Smooth muscle cell (in vitro differentiated cells): Measurements from ENCODE around the gene SYNRG. TPM values are rescaled to one million over a fixed set of nuclear protein-coding genes. Genes with fewer than 3 reads are reported as not detected.

Experiments used
- DNase-seq: peaks from one replicate; lab custom pipeline; 2025; ENCODE audit not compliant: unreplicated experiment; lab: John Stamatoyannopoulos, UW
- H2AFZ ChIP-seq: fragments of 200-600 bp; sonication (generic); 2 replicates; pipeline ENCODE4 v1.6.0; 2016; ENCODE audit warnings: antibody characterized with exemption, low read depth, mild to moderate bottlenecking
- H3F3A ChIP-seq: fragments of 200-600 bp; sonication (generic); 2 replicates; pipeline ENCODE4 v1.6.0; 2017; ENCODE audit warnings: antibody characterized with exemption, low read depth
- H3K27ac ChIP-seq: fragments of 200-600 bp; sonication (generic); 2 replicates; pipeline ENCODE4 v1.5.1; 2016; ENCODE audit warnings: low read depth, mild to moderate bottlenecking
- H3K27me3 ChIP-seq: fragments of 200-600 bp; sonication (generic); 2 replicates; pipeline ENCODE4 v1.6.1; 2016; ENCODE audit warnings: low read depth, mild to moderate bottlenecking
- H3K36me3 ChIP-seq: fragments of 200-600 bp; sonication (generic); 2 replicates; pipeline ENCODE4 v1.5.1; 2016; ENCODE audit warnings: low read depth
- H3K4me1 ChIP-seq: fragments of 200-600 bp; sonication (generic); 2 replicates; pipeline ENCODE4 v1.5.1; 2016; ENCODE audit warnings: low read depth
- H3K4me2 ChIP-seq: fragments of 200-600 bp; sonication (generic); 2 replicates; pipeline ENCODE4 v1.6.0; 2016; ENCODE audit warnings: mild to moderate bottlenecking
- H3K4me3 ChIP-seq: fragments of 200-600 bp; sonication (generic); 2 replicates; pipeline ENCODE4 v1.5.1; 2016; ENCODE audit warnings: mild to moderate bottlenecking
- H3K79me2 ChIP-seq: fragments of 200-600 bp; sonication (generic); 2 replicates; pipeline ENCODE4 v1.6.0; 2016; ENCODE audit warnings: low read depth, mild to moderate bottlenecking
- H3K9ac ChIP-seq: fragments of 200-600 bp; sonication (generic); 2 replicates; pipeline ENCODE4 v1.6.0; 2016; ENCODE audit warnings: low read depth
- H3K9me3 ChIP-seq: fragments of 200-600 bp; sonication (generic); replicated peaks from 2 replicates; pipeline ENCODE4 v1.5.1; 2016; ENCODE audit warnings: low read depth
- H4K20me1 ChIP-seq: fragments of 200-600 bp; sonication (generic); 2 replicates; pipeline ENCODE4 v1.6.0; 2016; ENCODE audit warnings: low read depth
- CTCF ChIP-seq: fragments of 200-600 bp; sonication (generic); IDR thresholded peaks from 2 replicates; pipeline ENCODE4 v1.5.1; 2017; ENCODE audit warnings: borderline replicate concordance, mild to moderate bottlenecking, antibody characterized with exemption; ENCODE audit not compliant: insufficient read depth, poor library complexity, severe bottlenecking
- WGBS: methylation state at CpG from one replicate; pipeline ENCODE4 v1.1.7; 2016; ENCODE audit warnings: low lambda C conversion rate; 5-methylcytosine and 5-hydroxymethylcytosine counted together
- polyA plus RNA-seq: library from polyadenylated mRNA; unstranded; fragments of >200 nt; fragmentation: Nextera tagmentation; extraction: Ambion mirVana; gene quantifications from 2 replicates; pipeline ENCODE4 v1.2.1, GENCODE V29; 2016
- total RNA-seq: library from RNA; depleted of rRNA; stranded (reverse); fragments of >200 nt; gene quantifications from 2 replicates; pipeline ENCODE4 v1.2.3, GENCODE V29; 2014

Gene SYNRG
- total and polyA plus RNA-seq, 2 experiments from 2014 or later, result 16.2 to 18.9 TPM

GRCh38 chr17:37608351-37609169 lies 658 bp downstream of the SYNRG start:
- Histone ChIP-seq H3K9ac (peak overlapping the region; percentile 88), H3K9me3 (no peaks in the 10 kb centered on the region), H3K27me3 (no peaks in the 10 kb centered on the region), H3K27ac (peak overlapping the region; percentile 72), H2AFZ (peak overlapping the region; percentile 75), H3K4me1 (peaks cover 22% of the 10 kb centered on the region), H3K79me2 (peaks cover 49% of the 10 kb centered on the region), H3K4me3 (peak overlapping the region; percentile 93), H3F3A (peaks cover 16% of the 10 kb centered on the region), H4K20me1 (peaks cover 38% of the 10 kb centered on the region), H3K4me2 (peak overlapping the region; percentile 90), H3K36me3 (no peaks in the 10 kb centered on the region)
- no peak for TF ChIP-seq CTCF
- WGBS, result 7% methylated on average over 13 of the region's 26 CpGs
- DNase-seq, result no peak

- H3K4me2 ChIP-seq, result peak overlapping the region; percentile 90
- peak overlapping the region; percentile 72 for H3K27ac ChIP-seq
- no peaks in the 10 kb centered on the region for H3K27me3 ChIP-seq
- peaks cover 22% of the 10 kb centered on the region for H3K4me1 ChIP-seq
- H2AFZ ChIP-seq, result no peak overlapping the region
- peaks cover 43% of the 10 kb centered on the region for H4K20me1 ChIP-seq
- 92% methylated on average over 23 of the region's 26 CpGs for WGBS
- H3K4me3 ChIP-seq, result peak overlapping the region; percentile 93
- peaks cover 56% of the 10 kb centered on the region for H3K79me2 ChIP-seq
- peak overlapping the region; percentile 88 for H3K9ac ChIP-seq
- no peaks in the 10 kb centered on the region for H3K36me3 ChIP-seq
- peaks cover 16% of the 10 kb centered on the region for H3F3A ChIP-seq
- H3K9me3 ChIP-seq, result no peaks in the 10 kb centered on the region
- TF ChIP-seq CTCF, result no peak
- DNase-seq, result no peak
Measured at GRCh38 chr17:37607637-37608331, 1.4 kb downstream of the SYNRG start.

GRCh38 chr17:37605813-37606505 lies 3.3 kb downstream of the SYNRG start:
- Histone ChIP-seq H3K27ac (no peak overlapping the region), H3K4me3 (no peak overlapping the region), H3K4me2 (no peak overlapping the region), H3K9me3 (no peaks in the 10 kb centered on the region), H3K9ac (no peak overlapping the region), H3K27me3 (no peaks in the 10 kb centered on the region), H2AFZ (no peak overlapping the region), H3K79me2 (peaks cover 75% of the 10 kb centered on the region), H3K4me1 (peaks cover 22% of the 10 kb centered on the region), H3F3A (peaks cover 12% of the 10 kb centered on the region), H4K20me1 (peaks cover 60% of the 10 kb centered on the region), H3K36me3 (no peaks in the 10 kb centered on the region)
- 90% methylated on average over 7 of the region's 7 CpGs for WGBS
- no peak for TF ChIP-seq CTCF
- no peak for DNase-seq
